HG02852 (cell line): ENCODE data around the gene IFI35.
"Not testable (repeated sequence)": the region's sequence is repeated elsewhere in the genome, so short reads cannot be mapped to it uniquely, and the experiment has no call there.

Experiments
- ATAC-seq: cut with Tn5 transposase; IDR thresholded peaks from one replicate; pipeline ENCODE4 v1.9.1; 2021; ENCODE audit warnings: mild to moderate bottlenecking, moderate library complexity; ENCODE audit not compliant: unreplicated experiment

IFI35 gene

GRCh38 chr17:43044024-43044423 is 37.4 kb downstream of the IFI35 start:
- ATAC-seq: no peak

DNA sequence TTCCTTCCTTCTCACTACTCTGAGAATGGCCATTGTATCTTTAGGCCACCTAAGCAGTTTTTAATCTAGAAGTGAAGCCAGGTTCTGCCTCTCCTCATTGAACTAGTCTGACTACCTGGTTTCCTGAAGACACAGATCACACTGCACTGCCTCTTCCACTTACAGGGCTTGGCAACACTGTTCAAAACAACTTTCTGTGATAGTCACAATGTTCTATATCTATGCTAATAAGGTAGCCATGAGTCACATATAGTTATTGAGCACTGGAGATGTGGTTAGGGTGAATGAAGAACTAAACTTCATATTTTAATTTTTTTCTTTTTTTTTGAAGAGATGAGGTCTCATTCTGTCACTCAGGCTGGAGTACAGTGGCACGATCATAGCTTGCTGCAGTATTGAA is 45.4 kb downstream of the IFI35 start:
- no peak for ATAC-seq

DNA sequence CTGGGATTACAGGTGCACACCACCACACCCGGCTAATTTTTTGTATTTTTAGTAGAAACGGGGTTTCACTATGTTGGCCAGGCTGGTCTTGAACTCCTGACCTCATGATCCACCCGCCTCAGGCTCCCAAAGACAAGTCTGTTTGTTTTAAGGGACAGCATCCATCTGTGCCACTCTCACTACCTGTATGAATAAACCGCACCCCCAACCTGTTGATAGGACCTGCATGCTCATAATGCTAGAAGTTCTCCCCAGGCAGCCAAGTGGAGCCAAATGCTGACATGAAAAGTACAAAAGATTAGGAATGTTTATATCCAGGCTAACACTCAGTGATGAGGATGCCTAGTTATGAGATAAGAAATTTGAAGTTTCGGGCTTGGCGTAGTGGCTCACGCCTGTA is 46.4 kb downstream of the IFI35 start:
- not testable (repeated sequence) for ATAC-seq

DNA sequence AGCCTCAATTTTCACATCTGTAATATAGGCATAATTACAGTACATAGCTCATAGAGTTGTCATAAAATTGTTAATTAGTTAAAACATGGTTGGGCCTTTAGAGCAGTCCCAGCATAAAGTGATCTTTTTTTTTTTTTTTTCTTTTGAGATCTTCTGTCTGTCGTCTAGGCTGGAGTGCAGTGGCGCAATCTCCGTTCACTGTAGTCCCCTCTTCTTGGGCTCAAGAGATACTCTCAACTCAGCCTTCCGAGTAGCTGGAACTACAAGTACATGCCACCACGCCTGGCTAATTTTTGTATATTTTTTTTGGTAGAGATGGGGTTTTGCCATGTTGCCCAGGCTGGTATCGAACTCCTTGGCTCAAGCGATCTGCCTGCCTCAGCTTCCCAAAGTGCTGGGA is 49.5 kb downstream of the IFI35 start:
- no peak for ATAC-seq

DNA sequence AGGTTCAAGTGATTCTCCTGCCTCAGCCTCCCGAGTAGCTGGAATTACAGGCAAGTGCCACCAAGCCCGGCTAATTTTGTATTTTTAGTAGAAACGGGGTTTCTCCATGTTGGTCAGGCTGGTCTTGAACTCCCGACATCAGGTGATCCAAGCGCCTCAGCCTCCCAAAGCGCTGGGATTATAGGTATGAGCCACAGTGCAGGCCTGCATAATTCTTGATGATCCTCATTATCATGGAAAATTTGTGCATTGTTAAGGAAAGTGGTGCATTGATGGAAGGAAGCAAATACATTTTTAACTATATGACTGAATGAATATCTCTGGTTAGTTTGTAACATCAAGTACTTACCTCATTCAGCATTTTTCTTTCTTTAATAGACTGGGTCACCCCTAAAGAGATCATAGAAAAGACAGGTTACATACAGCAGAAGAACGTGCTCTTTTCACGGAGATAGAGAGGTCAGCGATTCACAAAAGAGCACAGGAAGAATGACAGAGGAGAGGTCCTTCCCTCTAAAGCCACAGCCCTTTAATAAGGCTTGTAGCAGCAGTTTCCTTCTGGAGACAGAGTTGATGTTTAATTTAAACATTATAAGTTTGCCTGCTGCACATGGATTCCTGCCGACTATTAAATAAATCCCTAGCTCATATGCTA is 56.5 kb downstream of the IFI35 start:
- ATAC-seq: no peak
